Vagina (tissue), 2 donors: ENCODE results near the gene BID. TPM values are rescaled to one million over a fixed set of nuclear protein-coding genes. Genes with fewer than 3 reads are reported as not detected.

Source experiments
- DNase-seq, 2 donors: peaks; one replicate each; pipeline ENCODE4 v3.0.0-alpha.2; 2017; ENCODE audit errors: extremely low spot score in 2 of 2
- H3K27ac ChIP-seq: fragments of 200-600 bp; sonication (generic); one replicate; pipeline ENCODE4 v1.5.1; 2019
- H3K27me3 ChIP-seq: fragments of 200-600 bp; sonication (generic); one replicate; pipeline ENCODE4 v1.5.1; 2019
- H3K36me3 ChIP-seq, 2 donors: fragments of 200-600 bp; sonication (generic); one replicate each; pipeline ENCODE4 v1.5.1; 2017 to 2019
- H3K4me1 ChIP-seq: fragments of 200-600 bp; sonication (generic); one replicate; pipeline ENCODE4 v1.5.1; 2019
- H3K4me3 ChIP-seq, 2 donors: fragments of 200-600 bp; sonication (generic); 1 replicate in 1 of 2; 2 replicates in 1 of 2; pipeline ENCODE4 v1.5.1; 2016 to 2019
- H3K9me3 ChIP-seq: fragments of 200-600 bp; sonication (generic); one replicate; pipeline ENCODE4 v1.5.1; 2019
- POLR2A ChIP-seq, 2 donors: fragments of 450-650 bp; IDR thresholded peaks; one replicate each; pipeline ENCODE4 v1.6.1; 2017; ENCODE audit warnings: antibody characterized with exemption in 2 of 2, mild to moderate bottlenecking in 2 of 2, moderate library complexity in 2 of 2
- POLR2AphosphoS5 ChIP-seq, 2 donors: sonication (generic); formaldehyde crosslinking; IDR thresholded peaks; one replicate each; pipeline ENCODE4 v1.9.0; 2017; ENCODE audit warnings: antibody characterized with exemption in 2 of 2, mild to moderate bottlenecking in 2 of 2, low read depth in 1 of 2; ENCODE audit not compliant: insufficient read depth in 1 of 2
- intact Hi-C: fragments of 100-400 bp; cut with DNase I; formaldehyde crosslinking; loops from one replicate; pipeline ENCODE4 v1.15.1; 2023
- total RNA-seq: library from RNA; depleted of rRNA; stranded (reverse); fragments of >200 nt; gene quantifications from one replicate; pipeline ENCODE4 v1.2.3, GENCODE V29; 2016
- TF ChIP-seq, protein P1 (sequence below), 3 experiments: fragments of 450-650 bp in 2 of 3; fragments of 200-600 bp in 1 of 3; sonication (generic) in 1 of 3; IDR thresholded peaks; one replicate each; pipeline ENCODE4 v1.5.1; 2017 to 2019; ENCODE audit warnings: antibody characterized with exemption in 3 of 3, mild to moderate bottlenecking in 2 of 3, moderate library complexity in 2 of 3

BID gene
- total RNA-seq, 1 donor from 2014 or later: 36.3 TPM

DNA sequence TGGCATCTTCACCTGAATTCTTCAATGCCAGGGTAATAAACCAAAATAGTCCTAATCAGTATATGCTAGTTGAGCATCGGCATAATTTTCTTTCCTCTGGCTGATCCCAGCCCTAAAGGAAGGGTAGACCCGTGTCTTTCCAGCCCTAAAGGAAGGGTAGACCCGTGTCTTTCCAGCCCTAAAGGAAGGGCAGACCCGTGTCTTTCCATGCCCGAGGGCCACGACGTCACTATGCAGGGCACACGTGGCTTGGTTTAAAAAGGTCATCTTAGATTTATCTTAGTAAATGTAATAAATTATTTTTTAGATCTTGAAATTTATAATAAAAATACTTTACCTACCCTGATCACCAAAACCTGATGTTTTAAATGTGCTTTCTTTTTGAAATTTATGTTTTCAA lies 45.5 kb downstream of the BID start:
- intact Hi-C loops: no loop called here
- peaks cover 3 to 47% of the 10 kb centered on the region in 2 donors for H3K36me3 ChIP-seq
- H3K9me3 ChIP-seq: no peaks in the 10 kb centered on the region
- no peak overlapping the region for H3K4me3 ChIP-seq
- no peak for DNase-seq
- no peaks in the 10 kb centered on the region for H3K27me3 ChIP-seq
- H3K27ac ChIP-seq: no peak overlapping the region
- TF ChIP-seq POLR2AphosphoS5 (IDR thresholded peaks at IDR 0.05; ENCODE audit: insufficient read depth in 1 of 2, low read depth in 1 of 2) (no peak), POLR2A (IDR thresholded peaks at IDR 0.05) (no peak)
- TF ChIP-seq, protein P1, sequence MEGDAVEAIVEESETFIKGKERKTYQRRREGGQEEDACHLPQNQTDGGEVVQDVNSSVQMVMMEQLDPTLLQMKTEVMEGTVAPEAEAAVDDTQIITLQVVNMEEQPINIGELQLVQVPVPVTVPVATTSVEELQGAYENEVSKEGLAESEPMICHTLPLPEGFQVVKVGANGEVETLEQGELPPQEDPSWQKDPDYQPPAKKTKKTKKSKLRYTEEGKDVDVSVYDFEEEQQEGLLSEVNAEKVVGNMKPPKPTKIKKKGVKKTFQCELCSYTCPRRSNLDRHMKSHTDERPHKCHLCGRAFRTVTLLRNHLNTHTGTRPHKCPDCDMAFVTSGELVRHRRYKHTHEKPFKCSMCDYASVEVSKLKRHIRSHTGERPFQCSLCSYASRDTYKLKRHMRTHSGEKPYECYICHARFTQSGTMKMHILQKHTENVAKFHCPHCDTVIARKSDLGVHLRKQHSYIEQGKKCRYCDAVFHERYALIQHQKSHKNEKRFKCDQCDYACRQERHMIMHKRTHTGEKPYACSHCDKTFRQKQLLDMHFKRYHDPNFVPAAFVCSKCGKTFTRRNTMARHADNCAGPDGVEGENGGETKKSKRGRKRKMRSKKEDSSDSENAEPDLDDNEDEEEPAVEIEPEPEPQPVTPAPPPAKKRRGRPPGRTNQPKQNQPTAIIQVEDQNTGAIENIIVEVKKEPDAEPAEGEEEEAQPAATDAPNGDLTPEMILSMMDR (IDR thresholded peaks at IDR 0.05): no peak
- peaks cover 10% of the 10 kb centered on the region for H3K4me1 ChIP-seq

DNA sequence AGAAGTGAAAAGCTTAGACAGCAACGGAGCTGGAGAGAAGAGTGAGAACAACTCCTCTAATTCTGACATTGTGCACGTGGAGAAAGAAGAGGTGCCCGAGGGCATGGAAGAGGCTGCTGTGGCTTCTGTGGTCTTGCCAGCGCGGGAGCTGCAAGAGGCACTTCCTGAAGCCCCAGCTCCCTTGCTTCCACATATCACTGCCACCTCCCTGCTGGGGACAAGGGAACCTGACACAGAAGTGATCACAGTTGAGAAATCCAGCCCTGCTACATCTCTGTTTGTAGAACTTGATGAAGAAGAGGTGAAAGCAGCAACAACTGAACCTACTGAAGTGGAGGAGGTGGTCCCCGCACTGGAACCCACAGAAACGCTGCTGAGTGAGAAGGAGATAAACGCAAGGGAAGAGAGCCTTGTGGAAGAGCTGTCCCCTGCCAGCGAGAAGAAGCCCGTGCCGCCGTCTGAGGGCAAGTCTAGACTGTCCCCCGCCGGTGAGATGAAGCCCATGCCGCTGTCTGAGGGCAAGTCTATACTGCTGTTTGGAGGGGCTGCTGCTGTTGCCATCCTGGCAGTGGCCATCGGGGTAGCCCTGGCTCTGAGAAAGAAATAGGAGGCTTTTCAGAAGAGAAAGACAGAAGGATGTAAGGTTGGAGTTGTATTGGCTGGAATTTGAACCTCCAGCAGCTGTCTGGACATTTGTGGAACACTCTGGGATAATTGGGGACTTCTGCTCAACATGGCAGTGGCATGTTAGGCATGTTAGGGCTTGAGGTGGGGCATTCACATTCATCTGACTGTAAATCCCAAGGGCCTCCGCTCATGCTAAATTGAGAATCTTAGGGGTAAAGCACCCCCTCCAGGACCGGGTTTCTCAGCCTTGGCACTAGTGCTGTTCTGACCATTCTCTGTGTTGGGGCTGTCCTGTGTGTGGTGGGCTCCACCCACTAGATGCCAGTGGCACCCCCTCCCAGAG lies 47.1 kb downstream of the BID start:
- Histone ChIP-seq H3K4me1 (peaks cover 10% of the 10 kb centered on the region), H3K4me3 (no peak overlapping the region), H3K27ac (no peak overlapping the region), H3K9me3 (no peaks in the 10 kb centered on the region), H3K36me3 (peaks cover 3 to 39% of the 10 kb centered on the region in 2 donors), H3K27me3 (no peaks in the 10 kb centered on the region)
- intact Hi-C loops: no loop called here
- no peak for DNase-seq
- TF ChIP-seq POLR2A (IDR thresholded peaks at IDR 0.05) (no peak), POLR2AphosphoS5 (IDR thresholded peaks at IDR 0.05; ENCODE audit: insufficient read depth in 1 of 2, low read depth in 1 of 2) (no peak)
- TF ChIP-seq, protein P1 (IDR thresholded peaks at IDR 0.05): no peak

DNA sequence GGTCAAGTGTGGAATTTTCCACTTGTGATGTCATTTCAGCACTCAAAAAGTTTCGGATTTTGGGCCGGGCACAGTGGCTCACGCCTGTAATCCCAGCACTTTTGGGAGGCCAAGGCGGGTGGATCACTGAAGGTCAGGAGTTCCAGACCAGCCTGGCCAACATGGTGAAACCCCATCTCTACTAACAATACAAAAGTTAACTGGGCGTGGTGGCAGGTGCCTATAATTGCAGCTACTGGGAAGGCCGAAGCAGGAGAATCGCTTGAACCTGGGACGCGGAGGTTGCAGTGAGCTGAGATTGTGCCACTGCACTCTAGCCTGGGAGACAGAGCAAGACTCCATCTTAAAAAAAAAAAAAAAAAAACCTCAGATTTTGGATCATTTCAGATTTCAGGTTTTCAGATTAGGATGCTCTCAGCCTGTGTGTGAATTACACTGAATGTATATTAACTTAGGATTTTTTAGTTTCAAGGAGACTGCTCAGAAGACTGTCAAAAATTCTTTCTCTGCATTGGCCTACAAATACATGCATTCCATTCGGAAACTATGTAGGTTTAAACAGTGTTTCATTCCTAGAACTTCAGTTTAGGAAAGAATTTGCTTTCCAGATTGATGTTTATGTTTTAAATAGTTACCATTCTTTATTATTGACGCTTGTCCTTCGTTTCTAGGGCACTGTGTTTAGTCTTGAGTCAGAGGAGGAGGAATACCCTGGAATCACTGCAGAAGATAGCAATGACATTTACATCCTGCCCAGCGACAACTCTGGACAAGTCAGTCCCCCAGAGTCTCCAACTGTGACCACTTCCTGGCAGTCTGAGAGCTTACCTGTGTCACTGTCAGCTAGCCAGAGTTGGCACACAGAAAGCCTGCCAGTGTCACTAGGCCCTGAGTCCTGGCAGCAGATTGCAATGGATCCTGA lies 48.0 kb downstream of the BID start:
- DNase-seq: no peak
- intact Hi-C loops: no loop called here
- Histone ChIP-seq H3K36me3 (peaks cover 3 to 39% of the 10 kb centered on the region in 2 donors), H3K27ac (no peak overlapping the region), H3K9me3 (no peaks in the 10 kb centered on the region), H3K27me3 (no peaks in the 10 kb centered on the region), H3K4me3 (no peak overlapping the region), H3K4me1 (peaks cover 10% of the 10 kb centered on the region)
- TF ChIP-seq, protein P1 (IDR thresholded peaks at IDR 0.05): no peak

DNA sequence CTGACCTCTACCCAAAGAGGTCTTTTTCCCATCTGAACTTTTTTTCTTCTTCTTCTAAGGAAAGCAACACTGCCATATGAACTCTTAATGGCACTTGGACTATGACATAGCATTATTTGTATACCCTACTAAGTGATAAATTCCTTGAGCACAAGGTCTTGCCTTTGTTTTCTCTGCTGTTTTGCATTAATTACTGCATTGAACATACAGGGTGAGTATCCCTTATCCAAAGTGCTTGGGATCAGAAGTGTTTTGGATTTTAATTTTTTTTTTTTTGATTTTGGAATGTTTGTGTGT lies 48.8 kb downstream of the BID start:
- Histone ChIP-seq H3K4me3 (no peak overlapping the region), H3K4me1 (peaks cover 10% of the 10 kb centered on the region), H3K27me3 (no peaks in the 10 kb centered on the region), H3K9me3 (no peaks in the 10 kb centered on the region), H3K27ac (no peak overlapping the region), H3K36me3 (peaks cover 3 to 36% of the 10 kb centered on the region in 2 donors)
- TF ChIP-seq POLR2AphosphoS5 (IDR thresholded peaks at IDR 0.05; ENCODE audit: insufficient read depth in 1 of 2, low read depth in 1 of 2): no peak
- no peak for TF ChIP-seq POLR2A (IDR thresholded peaks at IDR 0.05)
- intact Hi-C loops: loop anchor here (2.0 kb wide), 1 partner anchor 47 kb away; no protein-coding TSS in a partner anchor
- DNase-seq: no peak

DNA sequence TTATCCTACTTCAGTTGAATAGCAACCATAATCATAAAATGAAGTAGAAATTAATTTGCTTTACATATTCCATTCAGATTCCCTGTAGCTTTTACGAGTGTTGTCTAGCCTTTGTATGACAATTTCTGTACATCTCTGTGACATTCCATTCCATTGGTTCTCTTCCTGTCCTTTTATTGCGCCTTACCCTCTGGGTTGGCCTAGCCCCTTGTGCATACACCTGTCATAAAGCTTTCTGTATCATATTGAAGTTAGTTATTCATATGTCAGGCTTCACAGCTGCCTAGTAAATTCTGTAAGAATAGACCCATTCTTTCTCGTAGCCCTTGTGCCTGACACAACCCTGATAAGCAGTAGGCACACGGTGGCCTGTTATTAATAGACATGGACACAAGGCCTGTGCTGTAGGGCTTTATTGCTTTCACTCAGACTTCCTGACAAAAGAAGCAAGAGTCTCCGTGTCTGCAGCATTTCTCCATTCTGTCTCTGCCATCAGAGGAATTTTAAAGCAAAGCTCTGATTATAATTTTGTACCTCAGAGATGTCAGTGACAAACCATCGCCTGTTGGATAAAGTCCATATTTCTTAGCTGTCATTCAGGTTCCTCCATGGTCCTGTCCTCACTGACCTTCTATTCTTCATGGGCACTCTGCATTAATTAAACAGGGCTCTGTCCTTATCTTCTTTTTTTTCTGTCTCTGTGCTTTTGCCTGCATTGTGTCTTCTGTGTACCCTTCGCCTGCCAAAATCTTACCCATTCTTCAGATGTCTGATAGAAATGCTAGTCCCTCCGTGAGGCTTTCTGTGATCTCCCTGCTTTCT lies 49.4 kb downstream of the BID start:
- intact Hi-C loops: loop anchor here (2.0 kb wide), 1 partner anchor 48 kb away; no protein-coding TSS in a partner anchor
- Histone ChIP-seq H3K27ac (no peak overlapping the region), H3K27me3 (no peaks in the 10 kb centered on the region), H3K4me1 (peaks cover 10% of the 10 kb centered on the region), H3K4me3 (no peak overlapping the region), H3K9me3 (no peaks in the 10 kb centered on the region), H3K36me3 (peaks cover 3 to 30% of the 10 kb centered on the region in 2 donors)
- no peak for TF ChIP-seq POLR2A (IDR thresholded peaks at IDR 0.05)
- TF ChIP-seq, protein P1 (IDR thresholded peaks at IDR 0.05): no peak
- TF ChIP-seq POLR2AphosphoS5 (IDR thresholded peaks at IDR 0.05; ENCODE audit: insufficient read depth in 1 of 2, low read depth in 1 of 2): no peak
- DNase-seq: no peak
